ENCODE measurements around the gene AP4M1.

AP4M1 gene

DNA sequence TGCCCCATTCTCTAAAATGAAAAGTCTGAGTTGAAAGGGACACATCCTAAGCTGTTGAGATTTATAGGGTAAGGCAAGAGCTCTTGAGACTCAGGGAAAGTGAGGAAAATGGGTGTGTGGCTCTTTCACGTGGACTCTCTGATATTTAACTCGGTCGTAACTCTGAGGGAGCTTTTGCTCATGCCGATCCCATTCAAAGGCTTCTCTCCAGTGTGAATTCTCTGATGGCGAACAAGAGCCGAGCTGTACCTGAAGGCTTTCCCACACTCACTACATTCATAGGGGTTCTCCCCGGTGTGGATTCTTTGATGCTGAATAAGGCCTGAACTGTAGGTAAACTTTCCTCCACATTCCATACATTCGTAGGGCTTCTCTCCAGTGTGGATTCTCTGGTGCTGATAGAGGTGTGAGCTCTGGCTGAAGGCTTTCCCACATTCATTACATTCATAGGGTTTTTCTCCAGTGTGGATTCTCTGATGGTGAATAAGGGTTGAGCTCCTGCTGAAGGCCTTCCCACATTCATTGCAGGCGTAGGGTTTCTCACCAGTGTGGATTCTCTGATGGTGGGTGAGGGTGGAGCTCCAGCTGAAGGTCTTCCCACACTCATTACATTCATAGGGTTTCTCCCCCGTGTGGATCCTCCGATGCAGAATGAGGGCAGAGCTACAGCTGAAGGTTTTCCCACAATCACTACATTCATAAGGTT lies 30.3 kb upstream of the AP4M1 start:
- CTCF ChIA-PET = interaction anchor here (0.9 to 1.6 kb wide), 3 partner anchors 11 to 138 kb away, joined by 3 to 5 read pairs (median 3); no protein-coding TSS in a partner anchor
- H3K4me1 ChIP-seq (ENCODE audit: control insufficient read depth, insufficient read depth, low read length) = no peaks in the 10 kb centered on the region
- TF ChIP-seq REST (tag by site-specific recombination; IDR thresholded peaks at IDR 0.05) (no peak), ZNF561 (tag by site-specific recombination; IDR thresholded peaks at IDR 0.05; ENCODE audit: borderline replicate concordance) (no peak), ZNF274 (IDR thresholded peaks at IDR 0.05; ENCODE audit: low read length) (no peak), ZNF274 (tag by site-specific recombination; IDR thresholded peaks at IDR 0.05; ENCODE audit: borderline replicate concordance) (peak; percentile 68; the same call in 1 of the 2 replicates), SETDB1 (IDR thresholded peaks at IDR 0.05; ENCODE audit: insufficient read length, low read length) (peak; percentile 100)
- TF ChIP-seq, protein P1, sequence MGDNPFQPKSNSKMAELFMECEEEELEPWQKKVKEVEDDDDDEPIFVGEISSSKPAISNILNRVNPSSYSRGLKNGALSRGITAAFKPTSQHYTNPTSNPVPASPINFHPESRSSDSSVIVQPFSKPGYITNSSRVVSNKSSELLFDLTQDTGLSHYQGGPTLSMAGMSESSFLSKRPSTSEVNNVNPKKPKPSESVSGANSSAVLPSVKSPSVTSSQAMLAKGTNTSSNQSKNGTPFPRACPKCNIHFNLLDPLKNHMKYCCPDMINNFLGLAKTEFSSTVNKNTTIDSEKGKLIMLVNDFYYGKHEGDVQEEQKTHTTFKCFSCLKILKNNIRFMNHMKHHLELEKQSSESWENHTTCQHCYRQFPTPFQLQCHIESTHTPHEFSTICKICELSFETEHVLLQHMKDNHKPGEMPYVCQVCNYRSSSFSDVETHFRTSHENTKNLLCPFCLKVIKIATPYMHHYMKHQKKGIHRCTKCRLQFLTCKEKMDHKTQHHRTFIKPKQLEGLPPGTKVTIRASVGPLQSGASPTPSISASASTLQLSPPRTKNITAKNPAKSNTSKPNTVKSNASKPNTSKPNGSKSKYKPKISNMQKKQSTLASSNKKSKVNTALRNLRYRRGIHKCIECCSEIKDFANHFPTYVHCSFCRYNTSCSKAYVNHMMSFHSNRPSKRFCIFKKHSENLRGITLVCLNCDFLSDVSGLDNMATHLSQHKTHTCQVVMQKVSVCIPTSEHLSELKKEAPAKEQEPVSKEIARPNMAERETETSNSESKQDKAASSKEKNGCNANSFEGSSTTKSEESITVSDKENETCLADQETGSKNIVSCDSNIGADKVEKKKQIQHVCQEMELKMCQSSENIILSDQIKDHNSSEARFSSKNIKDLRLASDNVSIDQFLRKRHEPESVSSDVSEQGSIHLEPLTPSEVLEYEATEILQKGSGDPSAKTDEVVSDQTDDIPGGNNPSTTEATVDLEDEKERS (tag by site-specific recombination; IDR thresholded peaks at IDR 0.05) = peak; percentile 70; the same call in 1 of the 2 replicates
- POLR2A ChIA-PET = interaction anchor here (0.9 to 1.5 kb wide), 3 partner anchors 10 to 31 kb away, joined by 4 to 5 read pairs (median 4); partner anchors contain the start of genes AP4M1 and ZSCAN21
- H3K27ac ChIP-seq (ENCODE audit: extremely low read depth, low read depth, low read length) = no peak overlapping the region
- H3K36me3 ChIP-seq (ENCODE audit: control insufficient read depth in 2 of 2, insufficient read depth in 1 of 2, low read length in 2 of 2) = peaks cover 19 to 65% of the 10 kb centered on the region in 2 experiments; a peak in 2 of 3 replicates
- H3K9me3 ChIP-seq (ENCODE audit: control insufficient read depth, insufficient read depth, low read depth, low read length) = no peaks in the 10 kb centered on the region
- no peak overlapping the region for H3K4me3 ChIP-seq (ENCODE audit: low read depth, low read length)

DNA sequence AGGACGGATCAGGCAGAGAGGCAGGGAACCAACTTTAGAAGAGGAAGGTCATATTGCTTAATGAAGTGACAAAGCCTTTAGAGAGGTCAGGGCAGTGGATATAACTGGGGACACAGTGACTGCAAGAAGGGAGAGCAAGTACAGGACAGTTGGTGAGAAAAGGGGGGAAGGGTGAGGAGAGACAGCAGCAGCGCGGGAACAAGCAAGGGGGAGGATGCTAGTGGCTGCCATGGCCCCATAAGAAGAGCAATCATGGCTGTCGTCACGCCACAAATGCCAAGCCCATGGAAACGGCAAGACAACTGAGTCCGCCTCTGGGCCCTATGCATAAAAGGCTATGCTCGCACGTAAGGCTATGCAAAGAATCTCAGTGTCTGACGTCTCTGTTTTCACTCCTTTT lies 29.0 kb upstream of the AP4M1 start:
- TF ChIP-seq ZNF571 (tag by site-specific recombination; IDR thresholded peaks at IDR 0.05) = no peak
- no peak for TF ChIP-seq ZNF248 (tag by site-specific recombination; IDR thresholded peaks at IDR 0.05)
- TF ChIP-seq ZNF660 (tag by site-specific recombination; IDR thresholded peaks at IDR 0.05) = no peak
- no peak for TF ChIP-seq ZNF670 (tag by site-specific recombination; IDR thresholded peaks at IDR 0.05; ENCODE audit: low read depth)
- TF ChIP-seq, protein P2, sequence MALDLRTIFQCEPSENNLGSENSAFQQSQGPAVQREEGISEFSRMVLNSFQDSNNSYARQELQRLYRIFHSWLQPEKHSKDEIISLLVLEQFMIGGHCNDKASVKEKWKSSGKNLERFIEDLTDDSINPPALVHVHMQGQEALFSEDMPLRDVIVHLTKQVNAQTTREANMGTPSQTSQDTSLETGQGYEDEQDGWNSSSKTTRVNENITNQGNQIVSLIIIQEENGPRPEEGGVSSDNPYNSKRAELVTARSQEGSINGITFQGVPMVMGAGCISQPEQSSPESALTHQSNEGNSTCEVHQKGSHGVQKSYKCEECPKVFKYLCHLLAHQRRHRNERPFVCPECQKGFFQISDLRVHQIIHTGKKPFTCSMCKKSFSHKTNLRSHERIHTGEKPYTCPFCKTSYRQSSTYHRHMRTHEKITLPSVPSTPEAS (tag by site-specific recombination; IDR thresholded peaks at IDR 0.05) = no peak
- Histone ChIP-seq H3K27ac (ENCODE audit: extremely low read depth, low read depth, low read length) (no peak overlapping the region), H3K9me3 (ENCODE audit: control insufficient read depth, insufficient read depth, low read depth, low read length) (no peaks in the 10 kb centered on the region), H3K36me3 (ENCODE audit: control insufficient read depth in 2 of 2, insufficient read depth in 1 of 2, low read length in 2 of 2) (peaks cover 30 to 77% of the 10 kb centered on the region in 2 experiments; a peak in 2 of 3 replicates), H3K4me3 (ENCODE audit: low read depth, low read length) (no peak overlapping the region), H3K4me1 (ENCODE audit: control insufficient read depth, insufficient read depth, low read length) (no peaks in the 10 kb centered on the region)
- POLR2A ChIA-PET = no interaction called here
- CTCF ChIA-PET = no interaction called here

DNA sequence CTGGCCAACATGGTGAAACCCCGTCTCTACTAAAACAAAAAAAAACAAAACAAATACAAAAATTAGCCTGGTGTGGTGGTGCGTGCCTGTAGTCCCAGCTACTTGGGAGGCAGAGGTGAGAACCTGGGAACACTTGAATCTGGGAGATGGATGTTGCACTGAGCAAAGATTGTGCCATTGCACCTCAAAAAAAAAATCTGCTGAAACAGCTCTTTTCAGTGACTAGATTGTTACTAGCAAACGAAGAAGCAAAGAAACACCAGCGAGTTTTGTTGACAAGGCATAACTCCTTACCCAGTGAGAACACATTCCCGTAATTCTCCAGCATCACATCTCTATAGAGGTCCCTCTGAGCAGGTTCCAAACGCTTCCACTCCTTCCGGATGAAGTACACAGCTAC lies 26.6 kb upstream of the AP4M1 start:
- H3K27ac ChIP-seq (ENCODE audit: extremely low read depth, low read depth, low read length) = no peak overlapping the region

More for the DNA sequence above, 26.6 kb upstream of the AP4M1 start:
- peaks cover 35 to 96% of the 10 kb centered on the region in 2 experiments; a peak in 2 of 3 replicates for H3K36me3 ChIP-seq (ENCODE audit: control insufficient read depth in 2 of 2, insufficient read depth in 1 of 2, low read length in 2 of 2)
- no peak for TF ChIP-seq ZBTB26 (tag by site-specific recombination; optimal IDR thresholded peaks at IDR 0.05)
- TF ChIP-seq ZNF777 (tag by site-specific recombination; IDR thresholded peaks at IDR 0.05; ENCODE audit: borderline replicate concordance) = no peak
- TF ChIP-seq ZNF549 (tag by site-specific recombination; IDR thresholded peaks at IDR 0.05) = no peak
- TF ChIP-seq ZNF660 (tag by site-specific recombination; IDR thresholded peaks at IDR 0.05) = no peak
- TF ChIP-seq ZNF292 (tag by site-specific recombination; IDR thresholded peaks at IDR 0.05; ENCODE audit: borderline replicate concordance, low read depth) = no peak
- TF ChIP-seq ZNF776 (tag by site-specific recombination; IDR thresholded peaks at IDR 0.05; ENCODE audit: borderline replicate concordance) = no peak
- TF ChIP-seq ZNF560 (tag by site-specific recombination; IDR thresholded peaks at IDR 0.05; ENCODE audit: borderline replicate concordance) = no peak
- TF ChIP-seq ZNF169 (tag by site-specific recombination; IDR thresholded peaks at IDR 0.05) = no peak
- no peak for TF ChIP-seq RBAK (tag by site-specific recombination; IDR thresholded peaks at IDR 0.05)
- TF ChIP-seq GFI1B (tag by site-specific recombination; IDR thresholded peaks at IDR 0.05) = no peak
- no peak for TF ChIP-seq TRIM28 (IDR thresholded peaks at IDR 0.05; ENCODE audit: borderline replicate concordance, low read length)
- TF ChIP-seq ZNF707 (tag by site-specific recombination; IDR thresholded peaks at IDR 0.05) = no peak
- no peaks in the 10 kb centered on the region for H3K4me1 ChIP-seq (ENCODE audit: control insufficient read depth, insufficient read depth, low read length)
- POLR2A ChIA-PET = no interaction called here
- H3K9me3 ChIP-seq (ENCODE audit: control insufficient read depth, insufficient read depth, low read depth, low read length) = no peaks in the 10 kb centered on the region
- no peak overlapping the region for H3K4me3 ChIP-seq (ENCODE audit: low read depth, low read length)
- CTCF ChIA-PET = no interaction called here
